Activated CD4-positive, alpha-beta T cell treated with anti-CD3 and anti-CD28 coated beads, Interleukin-2, amount 50 U/mL, for 4 hours (primary cell): ENCODE measurements around the gene SPOCK1.
"Not testable (repeated sequence)": the region's sequence is repeated elsewhere in the genome, so short reads cannot be mapped to it uniquely, and the experiment has no call there.

Source experiments
- DNase-seq, 2 experiments: peaks; one replicate each; pipeline ENCODE4 v3.0.0-alpha.2; 2020

Gene SPOCK1

DNA sequence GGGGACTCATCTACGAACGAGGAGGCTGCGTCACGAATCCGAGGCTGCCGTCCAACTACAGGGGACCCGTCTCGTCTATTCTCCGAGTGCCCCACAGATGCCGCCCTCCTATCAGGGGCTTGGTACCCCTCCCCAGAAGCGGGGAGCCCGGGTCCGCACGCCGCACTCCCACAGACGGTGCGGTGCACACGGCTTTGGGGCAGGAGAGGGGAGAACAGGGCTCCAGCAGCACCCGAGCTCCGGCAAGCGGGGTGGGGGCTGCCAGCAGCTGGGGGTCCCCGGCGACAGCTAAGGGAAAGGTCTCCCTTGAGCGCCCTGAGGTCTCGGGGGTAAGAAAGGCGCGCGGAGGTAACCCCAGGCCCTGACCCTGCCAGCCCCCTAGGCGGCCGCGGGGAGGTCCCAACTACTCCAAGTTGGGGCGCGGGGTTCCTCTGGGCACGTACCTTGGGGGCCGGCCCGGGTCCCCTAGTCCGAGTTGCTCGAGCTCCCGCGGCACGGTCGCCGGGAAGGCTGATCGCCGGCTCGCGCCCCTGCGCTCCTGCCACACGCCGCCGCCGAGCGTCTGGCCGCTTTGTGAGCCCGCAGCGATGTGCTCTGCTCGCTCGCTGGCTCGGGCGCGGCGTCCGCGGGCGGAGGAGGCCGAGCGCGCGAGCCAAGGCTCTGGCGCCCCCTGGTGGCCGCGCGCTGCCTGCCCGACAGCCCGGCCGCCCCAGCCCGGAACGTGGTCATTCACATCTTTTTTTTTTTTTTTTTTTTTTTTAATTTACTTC is at the start of gene SPOCK1:
Gene SPOCK1 (minus strand): TSS at position 591 of the 770 bp plus-strand sequence.
- DNase-seq, result no peak

DNA sequence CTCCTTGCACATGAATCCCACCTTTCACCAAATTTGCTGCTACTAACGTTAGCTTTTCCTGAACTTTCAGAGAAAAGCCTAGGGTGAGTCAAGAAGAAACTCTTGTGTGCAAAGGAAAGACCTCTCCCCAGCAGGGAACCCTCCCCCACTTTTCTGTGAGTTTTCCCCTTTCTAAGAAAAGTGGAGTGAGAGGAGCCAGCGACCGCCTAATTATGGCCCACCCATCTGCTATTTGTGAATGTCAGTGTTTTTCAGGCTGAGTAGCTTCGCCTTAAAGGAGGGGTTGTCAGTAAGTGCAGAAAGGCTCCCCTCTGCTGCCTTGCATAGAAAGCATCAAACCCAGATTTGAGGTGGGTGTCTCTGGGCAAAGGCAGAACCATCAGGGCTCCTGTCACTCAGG is 46.8 kb upstream of the SPOCK1 start:
- DNase-seq, result no peak

DNA sequence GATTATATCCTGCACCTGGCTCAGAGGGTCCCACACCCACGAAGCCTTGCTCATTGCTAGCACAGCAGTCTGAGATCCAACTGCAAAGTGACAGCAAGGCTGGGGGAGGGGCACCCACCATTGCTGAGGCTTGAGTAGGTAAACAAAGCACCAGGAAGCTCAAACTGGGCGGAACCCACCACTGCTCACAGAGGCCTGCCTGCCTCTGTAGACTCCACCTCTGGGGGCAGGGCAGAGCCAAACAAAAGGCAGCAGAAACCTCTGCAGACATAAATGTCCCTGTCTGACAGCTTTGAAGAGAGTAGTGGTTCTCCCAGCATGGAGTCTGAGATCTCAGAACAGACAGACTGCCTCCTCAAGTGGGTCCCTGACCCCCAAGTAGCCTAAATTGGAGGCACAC is 36.3 kb upstream of the SPOCK1 start:
- DNase-seq, result not testable (repeated sequence)

- DNase-seq, result no peak
These were observed 34.8 kb upstream of the SPOCK1 start for GRCh38 chr5:137533963-137534362.

GRCh38 chr5:137531266-137531665 is 32.1 kb upstream of the SPOCK1 start:
- no peak for DNase-seq

- no peak for DNase-seq
These were observed 22.1 kb upstream of the SPOCK1 start for GRCh38 chr5:137521246-137521645.

GRCh38 chr5:137516961-137517360 is 17.8 kb upstream of the SPOCK1 start:
- no peak for DNase-seq

DNA sequence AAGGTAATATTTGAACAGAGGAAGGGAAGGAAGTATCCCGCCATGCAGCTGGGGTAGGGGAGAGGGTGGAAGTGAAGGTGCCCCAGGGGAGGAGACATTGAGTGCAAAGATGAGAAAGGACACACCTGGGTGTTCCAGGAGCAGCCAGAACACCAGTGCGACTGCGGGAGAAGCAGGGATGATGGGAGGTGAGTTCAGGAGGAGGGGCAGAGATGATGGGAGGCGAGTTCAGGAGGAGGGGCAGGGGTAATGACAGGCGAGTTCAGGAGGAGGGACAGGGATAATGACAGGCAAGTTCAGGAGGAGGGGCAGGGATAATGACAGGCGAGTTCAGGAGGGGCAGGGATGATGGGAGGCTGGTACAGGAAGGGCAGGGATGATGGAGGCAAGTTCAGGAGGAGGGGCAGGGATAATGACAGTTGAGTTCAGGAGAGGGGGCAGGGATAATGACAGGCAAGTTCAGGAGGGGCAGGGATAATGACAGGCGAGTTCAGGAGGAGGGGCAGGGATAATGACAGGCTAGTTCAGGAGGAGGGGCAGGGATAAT is 17.2 kb upstream of the SPOCK1 start:
- no peak for DNase-seq

DNA sequence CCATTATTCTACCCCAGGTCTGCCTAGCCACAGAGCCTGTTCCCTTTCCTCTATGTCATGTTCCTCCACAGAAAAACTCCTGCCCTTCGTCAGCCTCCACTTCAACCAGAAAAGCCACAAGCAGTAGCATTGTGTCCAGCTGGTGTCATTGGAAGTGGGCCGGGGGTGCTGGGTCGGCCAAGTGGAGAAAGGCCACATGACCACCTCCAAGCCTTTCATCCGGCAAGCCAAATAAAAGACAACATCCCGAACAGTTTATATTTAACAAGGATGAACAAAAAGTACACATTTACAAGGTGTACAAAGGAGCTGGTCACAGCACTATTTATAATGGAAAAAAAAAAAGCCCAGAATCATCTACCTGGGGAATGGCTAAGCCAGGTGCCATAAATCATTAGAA is 16.1 kb upstream of the SPOCK1 start:
- no peak for DNase-seq

DNA sequence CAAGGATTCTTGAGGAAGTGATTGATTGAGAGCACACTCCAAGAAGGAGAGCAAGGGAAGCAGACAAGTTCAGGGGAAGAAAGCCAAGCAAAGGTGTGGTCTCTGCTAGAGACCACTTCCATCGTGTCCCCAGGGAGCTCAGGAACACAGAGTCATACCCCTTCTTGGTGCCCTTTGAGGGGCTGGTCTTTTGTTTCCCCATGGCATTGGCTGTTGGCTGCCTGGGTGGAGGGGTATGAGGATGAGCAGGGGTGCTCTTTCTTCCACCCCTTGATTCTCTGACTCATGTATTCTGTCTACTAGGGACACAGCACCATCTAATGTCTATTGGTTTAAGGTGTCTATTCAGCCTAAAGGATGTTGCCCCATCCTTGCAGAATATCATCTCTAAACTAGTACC is 11.5 kb upstream of the SPOCK1 start:
- no peak for DNase-seq

DNA sequence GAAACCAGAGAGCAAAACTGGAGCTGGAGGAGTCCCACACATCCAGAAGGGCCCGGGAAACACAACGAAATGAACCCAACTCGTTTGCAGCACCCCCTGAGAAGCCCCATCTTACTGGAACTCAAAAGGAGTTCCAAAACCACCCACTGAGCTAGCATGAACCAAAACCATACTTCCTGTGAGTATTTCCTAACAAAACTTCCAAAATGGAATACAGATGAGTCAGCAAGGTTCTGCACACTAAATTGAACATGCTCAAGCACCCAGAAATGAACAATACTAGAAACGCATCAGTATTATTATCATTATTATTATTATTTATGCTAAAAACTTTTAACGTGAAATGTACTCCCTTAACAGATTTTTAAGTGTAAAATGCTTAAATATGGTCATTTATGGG is 8.0 kb upstream of the SPOCK1 start:
- DNase-seq, result no peak

GRCh38 chr5:137506296-137506695 is 7.2 kb upstream of the SPOCK1 start:
- no peak for DNase-seq

DNA sequence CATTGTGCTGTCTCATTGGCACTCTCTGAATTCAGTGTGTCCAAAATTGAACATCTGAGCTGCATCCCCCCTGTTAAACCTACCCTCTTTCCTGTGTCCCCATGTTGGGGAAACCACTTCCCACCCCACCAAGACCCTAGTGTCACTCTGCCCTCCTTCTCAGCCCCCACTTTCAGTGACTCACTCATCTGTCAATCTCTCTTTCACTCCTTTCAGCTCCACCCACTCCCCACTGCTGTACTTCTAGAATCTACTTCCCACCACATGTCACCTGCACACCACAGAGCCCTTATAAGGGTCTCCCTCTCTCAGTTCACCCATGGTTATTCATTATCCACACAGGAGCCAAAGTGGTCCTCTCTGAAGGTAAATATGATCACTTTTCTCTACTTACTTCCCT is 5.8 kb upstream of the SPOCK1 start:
- no peak for DNase-seq

DNA sequence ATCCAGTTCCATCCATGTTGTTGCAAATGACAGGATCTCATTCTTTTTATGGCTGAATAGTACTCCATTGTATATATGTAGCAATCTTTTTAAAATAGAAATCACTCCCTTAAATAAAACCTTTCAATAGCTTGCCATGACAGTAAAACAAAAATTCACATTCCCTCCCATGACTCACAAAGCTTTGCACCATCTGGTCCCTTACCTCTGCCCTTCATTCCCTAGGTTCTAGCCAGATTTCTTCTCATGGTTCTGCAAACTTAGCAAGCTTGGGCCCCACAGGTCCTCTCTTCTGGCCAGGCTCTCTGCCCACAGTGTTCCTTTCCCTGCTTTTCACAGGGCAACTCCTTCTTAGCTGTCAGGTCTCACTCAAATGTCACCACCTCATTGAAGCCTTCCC is 4.3 kb upstream of the SPOCK1 start:
- DNase-seq, result no peak

GRCh38 chr5:137502632-137503031 is 3.5 kb upstream of the SPOCK1 start:
- DNase-seq, result no peak

DNA sequence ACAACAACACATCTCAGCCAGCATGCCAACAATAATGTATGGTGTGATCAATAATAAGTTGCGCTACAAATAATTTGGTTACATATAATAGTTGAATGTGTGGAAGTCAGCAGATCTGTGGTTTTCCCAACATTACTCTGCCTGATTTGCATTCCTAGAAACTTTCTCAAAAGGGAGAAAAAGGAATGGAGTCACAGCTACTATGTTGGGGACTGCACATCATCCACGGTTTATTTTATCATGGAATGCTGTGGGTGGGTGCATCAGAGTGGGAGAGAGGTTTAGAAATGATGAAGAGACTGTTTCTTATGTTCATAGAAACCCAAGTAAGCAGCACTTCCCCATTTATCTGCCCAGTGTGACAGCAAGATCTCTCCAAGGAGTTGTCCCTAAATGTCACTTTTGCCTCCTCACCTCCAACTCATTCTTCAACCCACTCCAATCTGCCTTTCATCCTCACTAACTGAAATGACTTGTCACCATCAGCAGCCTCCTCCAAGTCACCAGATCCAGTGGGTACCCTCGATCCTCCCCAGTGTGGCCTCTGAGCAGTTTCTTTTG is 2.8 kb upstream of the SPOCK1 start:
- DNase-seq, result no peak

- no peak for DNase-seq
These were observed 2.1 kb upstream of the SPOCK1 start for GRCh38 chr5:137501226-137501625.

DNA sequence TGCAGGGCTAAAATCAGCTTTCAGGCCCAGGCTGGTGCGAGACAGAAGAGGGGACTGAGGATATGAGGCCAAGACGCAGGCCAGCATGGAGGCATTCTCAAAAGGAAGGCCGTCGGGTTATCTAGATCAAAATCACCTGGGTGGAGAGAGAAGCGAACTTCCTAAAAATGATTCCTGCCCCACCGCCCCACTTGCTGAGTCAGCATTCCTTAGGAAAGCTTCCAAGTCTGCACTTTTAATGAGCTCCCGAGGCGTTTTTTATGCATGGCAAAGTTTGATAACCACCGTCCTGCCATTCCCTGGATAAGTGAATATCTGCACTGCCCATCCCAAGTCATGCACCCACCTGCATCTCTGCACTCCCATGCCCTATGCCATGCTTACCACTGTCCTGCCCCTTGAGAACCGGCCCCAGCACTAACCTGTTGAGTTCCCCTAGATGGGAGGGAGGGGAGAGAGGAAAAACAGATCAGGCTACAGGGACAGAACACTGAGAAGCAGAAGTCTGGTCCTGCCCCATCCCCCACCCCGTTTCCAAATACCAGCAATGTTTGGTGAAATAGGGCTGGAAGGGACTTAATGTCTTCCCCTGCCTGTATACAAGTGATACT is 1.6 kb upstream of the SPOCK1 start:
- no peak for DNase-seq

DNA sequence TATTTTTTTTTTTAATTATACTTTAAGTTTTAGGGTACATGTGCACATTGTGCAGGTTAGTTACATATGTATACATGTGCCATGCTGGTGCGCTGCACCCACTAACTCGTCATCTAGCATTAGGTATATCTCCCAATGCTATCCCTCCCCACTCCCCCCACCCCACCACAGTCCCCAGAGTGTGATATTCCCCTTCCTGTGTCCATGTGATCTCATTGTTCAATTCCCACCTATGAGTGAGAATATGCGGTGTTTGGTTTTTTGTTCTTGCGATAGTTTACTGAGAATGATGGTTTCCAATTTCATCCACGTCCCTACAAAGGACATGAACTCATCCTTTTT is 351 bp upstream of the SPOCK1 start:
- DNase-seq, result not testable (repeated sequence)

DNA sequence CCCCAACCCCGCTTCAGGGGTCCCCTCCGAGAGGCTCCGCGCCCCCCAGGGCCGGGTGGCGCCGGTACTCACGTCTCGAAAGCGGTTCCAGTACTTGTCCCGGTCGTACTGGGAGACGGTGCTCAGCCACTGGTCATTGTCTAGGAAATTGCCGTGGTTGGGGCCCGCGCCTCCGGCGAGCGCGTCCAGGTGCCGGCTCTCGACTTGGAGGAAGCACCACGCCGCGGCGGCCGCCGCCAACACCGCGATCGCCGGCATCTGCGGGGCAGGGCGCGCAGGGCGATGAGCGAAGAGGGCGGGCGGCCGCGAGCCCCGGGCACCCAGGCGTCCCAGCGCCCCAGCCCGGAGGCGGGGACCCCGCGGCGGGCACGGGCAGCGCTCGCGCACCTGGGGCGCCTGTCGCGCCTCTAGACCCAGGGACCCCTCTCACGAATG is 808 bp downstream of the SPOCK1 start:
- no peak for DNase-seq

GRCh38 chr5:137497396-137498290 is 1.5 kb downstream of the SPOCK1 start:
- no peak for DNase-seq

GRCh38 chr5:137496919-137497318 is 2.2 kb downstream of the SPOCK1 start:
- DNase-seq, result no peak

GRCh38 chr5:137492331-137492730 is 6.8 kb downstream of the SPOCK1 start:
- no peak for DNase-seq
